ENCODE data around the gene PPARD. TPM values are rescaled to one million over a fixed set of nuclear protein-coding genes. Genes with fewer than 3 reads are reported as not detected.

The PPARD gene
- total RNA-seq, 4 donors from 2014 or later: 24.8 to 67.9 (median 45.4) TPM

GRCh38 chr6:35391240-35391968, 49.0 kb downstream of the PPARD start:
- H3K9me3 ChIP-seq: no peaks in the 10 kb centered on the region
- no peak for DNase-seq
- H3K4me3 ChIP-seq: no peak overlapping the region
- TF ChIP-seq POLR2A (IDR thresholded peaks at IDR 0.05) (no peak), CTCF (IDR thresholded peaks at IDR 0.05) (peak in 1 of 6 experiments; percentile 25)
- H3K27me3 ChIP-seq: no peaks in the 10 kb centered on the region
- peak overlapping the region in 3 of 4 donors; percentile 48 to 77 (median 70) for H3K27ac ChIP-seq
- H3K36me3 ChIP-seq: no peaks in the 10 kb centered on the region
- peaks cover 0 to 64% (median 11%) of the 10 kb centered on the region in 4 donors for H3K4me1 ChIP-seq

GRCh38 chr6:35392111-35392702, 49.8 kb downstream of the PPARD start:
- peak in 2 of 3 donors; percentile 87 to 89 for DNase-seq
- peak overlapping the region in 1 of 4 donors; percentile 20 for H3K4me3 ChIP-seq
- peaks cover 0 to 59% (median 11%) of the 10 kb centered on the region in 4 donors for H3K4me1 ChIP-seq
- TF ChIP-seq CTCF (IDR thresholded peaks at IDR 0.05) (no peak), POLR2A (IDR thresholded peaks at IDR 0.05) (no peak)
- H3K36me3 ChIP-seq: no peaks in the 10 kb centered on the region
- no peaks in the 10 kb centered on the region for H3K9me3 ChIP-seq
- H3K27ac ChIP-seq: peak overlapping the region in 3 of 4 donors; percentile 48 to 77 (median 70)
- H3K27me3 ChIP-seq: no peaks in the 10 kb centered on the region

- peaks cover 0 to 67% (median 11%) of the 10 kb centered on the region in 4 donors for H3K4me1 ChIP-seq
- no peak for TF ChIP-seq POLR2A (IDR thresholded peaks at IDR 0.05)
Observed at GRCh38 chr6:35392773-35393672, 50.7 kb downstream of the PPARD start.

GRCh38 chr6:35396991-35397390, 54.6 kb downstream of the PPARD start:
- Histone ChIP-seq H3K4me3 (no peak overlapping the region), H3K9me3 (no peaks in the 10 kb centered on the region), H3K27me3 (no peaks in the 10 kb centered on the region), H3K27ac (peak overlapping the region in 2 of 4 donors; percentile 60 to 73), H3K4me1 (peaks cover 0 to 38% (median 2%) of the 10 kb centered on the region in 4 donors), H3K36me3 (no peaks in the 10 kb centered on the region)
- peak in 2 of 3 donors; percentile 72 to 80 for DNase-seq
- TF ChIP-seq CTCF (IDR thresholded peaks at IDR 0.05): no peak
- TF ChIP-seq POLR2A (IDR thresholded peaks at IDR 0.05): peak; percentile 18 to 44

More at GRCh38 chr6:35392773-35393672, 50.7 kb downstream of the PPARD start:
- H3K9me3 ChIP-seq: no peaks in the 10 kb centered on the region
- no peaks in the 10 kb centered on the region for H3K27me3 ChIP-seq
- no peaks in the 10 kb centered on the region for H3K36me3 ChIP-seq
- H3K27ac ChIP-seq: peak overlapping the region; percentile 11 to 77 (median 41)
- DNase-seq: no peak
- peak overlapping the region in 1 of 4 donors; percentile 20 for H3K4me3 ChIP-seq

DNA sequence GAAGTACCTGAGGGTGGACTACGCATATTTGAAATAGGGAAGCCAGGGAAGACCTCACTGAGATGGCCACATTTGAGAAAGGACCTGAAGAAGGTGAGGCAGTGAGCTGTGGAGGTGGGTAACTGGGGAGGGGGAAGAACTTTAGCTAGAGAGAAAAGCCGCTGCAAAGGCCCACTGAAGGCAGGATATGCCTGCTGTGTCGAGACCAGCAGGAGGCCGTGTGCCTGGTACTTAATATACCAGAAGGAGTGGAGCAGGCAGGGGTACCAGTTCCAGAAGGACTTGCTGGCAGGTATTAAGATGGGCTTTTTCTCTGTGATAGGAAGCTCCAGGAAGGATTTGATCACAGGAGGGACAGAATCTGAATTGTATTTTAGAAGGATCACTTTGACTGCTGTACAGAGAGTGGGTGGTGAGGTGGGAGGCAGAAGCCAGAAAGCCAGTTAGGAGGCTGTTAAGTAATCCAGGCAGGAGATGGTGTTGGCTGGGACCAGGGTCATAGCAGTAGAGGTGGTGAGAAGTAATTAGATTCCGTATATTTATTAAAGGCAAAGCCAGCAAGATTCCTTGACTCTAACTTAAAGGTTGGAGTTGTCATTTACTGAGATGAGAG, 55.6 kb downstream of the PPARD start:
- Histone ChIP-seq H3K27ac (peak overlapping the region in 2 of 4 donors; percentile 60 to 72), H3K9me3 (no peaks in the 10 kb centered on the region), H3K4me3 (no peak overlapping the region), H3K4me1 (peaks cover 0 to 38% (median 2%) of the 10 kb centered on the region in 4 donors), H3K27me3 (no peaks in the 10 kb centered on the region), H3K36me3 (no peaks in the 10 kb centered on the region)
- DNase-seq: no peak
- TF ChIP-seq CTCF (IDR thresholded peaks at IDR 0.05) (no peak), POLR2A (IDR thresholded peaks at IDR 0.05) (no peak)

Measured in Peyer's patch (tissue), 4 donors.